ENCODE data around the gene MNS1. TPM values are rescaled to one million over a fixed set of nuclear protein-coding genes. Genes with fewer than 3 reads are reported as not detected.

Gene MNS1
- total and polyA plus RNA-seq, 7 donors, result 0.55 to 1.9 (median 1.2) TPM

DNA sequence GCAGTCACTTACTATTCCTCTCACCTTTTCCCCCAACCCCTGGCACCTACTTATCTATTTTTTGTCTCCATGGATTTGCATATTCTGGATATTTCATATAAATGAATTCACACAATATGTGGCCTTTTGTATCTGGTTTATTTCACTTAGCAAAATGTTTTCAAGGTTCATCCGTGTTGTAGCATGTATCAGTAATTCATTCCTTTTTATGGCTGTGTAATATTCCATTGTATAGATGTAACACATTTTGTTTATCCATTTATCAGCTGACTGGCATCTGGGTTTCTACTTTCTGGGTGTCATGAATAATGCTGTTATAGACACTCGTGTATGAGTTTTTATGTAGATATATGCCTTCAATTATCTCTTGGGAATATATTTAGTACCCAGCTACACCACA is 5.8 kb downstream of the MNS1 start:
- H3K4me3 ChIP-seq, result no peak overlapping the region
- H3K4me1 ChIP-seq, result no peaks in the 10 kb centered on the region
- TF ChIP-seq POLR2AphosphoS5 (IDR thresholded peaks at IDR 0.05) (no peak), POLR2A (IDR thresholded peaks at IDR 0.05) (no peak), EP300 (IDR thresholded peaks at IDR 0.05) (no peak)
- TF ChIP-seq, protein P1, sequence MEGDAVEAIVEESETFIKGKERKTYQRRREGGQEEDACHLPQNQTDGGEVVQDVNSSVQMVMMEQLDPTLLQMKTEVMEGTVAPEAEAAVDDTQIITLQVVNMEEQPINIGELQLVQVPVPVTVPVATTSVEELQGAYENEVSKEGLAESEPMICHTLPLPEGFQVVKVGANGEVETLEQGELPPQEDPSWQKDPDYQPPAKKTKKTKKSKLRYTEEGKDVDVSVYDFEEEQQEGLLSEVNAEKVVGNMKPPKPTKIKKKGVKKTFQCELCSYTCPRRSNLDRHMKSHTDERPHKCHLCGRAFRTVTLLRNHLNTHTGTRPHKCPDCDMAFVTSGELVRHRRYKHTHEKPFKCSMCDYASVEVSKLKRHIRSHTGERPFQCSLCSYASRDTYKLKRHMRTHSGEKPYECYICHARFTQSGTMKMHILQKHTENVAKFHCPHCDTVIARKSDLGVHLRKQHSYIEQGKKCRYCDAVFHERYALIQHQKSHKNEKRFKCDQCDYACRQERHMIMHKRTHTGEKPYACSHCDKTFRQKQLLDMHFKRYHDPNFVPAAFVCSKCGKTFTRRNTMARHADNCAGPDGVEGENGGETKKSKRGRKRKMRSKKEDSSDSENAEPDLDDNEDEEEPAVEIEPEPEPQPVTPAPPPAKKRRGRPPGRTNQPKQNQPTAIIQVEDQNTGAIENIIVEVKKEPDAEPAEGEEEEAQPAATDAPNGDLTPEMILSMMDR (IDR thresholded peaks at IDR 0.05), result no peak
- no peaks in the 10 kb centered on the region for H3K27me3 ChIP-seq
- no peaks in the 10 kb centered on the region for H3K9me3 ChIP-seq
- DNase-seq, result no peak
- 91 to 95% methylated on average over 2 of the region's 2 CpGs for WGBS, 2 donors
- no peak overlapping the region for H3K27ac ChIP-seq
- intact Hi-C loops (cut with DNase I), result no loop called here
- H3K36me3 ChIP-seq, result no peaks in the 10 kb centered on the region

DNA sequence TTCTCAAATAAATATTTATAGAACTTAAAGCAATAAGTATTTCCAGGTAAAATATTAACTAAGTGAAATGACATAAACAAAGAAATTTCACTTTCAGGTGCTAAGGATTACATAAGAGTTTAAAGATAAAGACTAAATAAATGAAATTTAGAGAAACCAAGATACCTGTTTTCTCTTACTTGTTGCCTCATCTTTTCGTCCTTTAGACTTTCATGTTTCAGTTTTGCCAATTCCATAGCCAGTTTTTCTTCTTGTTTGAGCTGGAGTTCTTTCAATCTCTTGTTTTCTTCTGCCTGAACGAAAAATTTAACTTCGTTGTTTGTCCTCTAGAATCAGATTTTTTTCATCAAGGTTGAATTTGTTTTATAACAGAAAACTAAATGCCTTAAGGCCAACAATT is 8.7 kb downstream of the MNS1 start:
- DNase-seq, result no peak
- H3K27ac ChIP-seq, result no peak overlapping the region
- H3K4me3 ChIP-seq, result no peak overlapping the region
- TF ChIP-seq POLR2AphosphoS5 (IDR thresholded peaks at IDR 0.05) (no peak), EP300 (IDR thresholded peaks at IDR 0.05) (no peak), POLR2A (IDR thresholded peaks at IDR 0.05) (no peak)
- TF ChIP-seq, protein P1 (IDR thresholded peaks at IDR 0.05), result no peak
- intact Hi-C loops (cut with DNase I), result no loop called here
- no peaks in the 10 kb centered on the region for H3K4me1 ChIP-seq
- H3K27me3 ChIP-seq, result no peaks in the 10 kb centered on the region
- no peaks in the 10 kb centered on the region for H3K9me3 ChIP-seq
- 90% methylated on average over 3 of the region's 3 CpGs for WGBS, 2 donors
- H3K36me3 ChIP-seq, result no peaks in the 10 kb centered on the region

DNA sequence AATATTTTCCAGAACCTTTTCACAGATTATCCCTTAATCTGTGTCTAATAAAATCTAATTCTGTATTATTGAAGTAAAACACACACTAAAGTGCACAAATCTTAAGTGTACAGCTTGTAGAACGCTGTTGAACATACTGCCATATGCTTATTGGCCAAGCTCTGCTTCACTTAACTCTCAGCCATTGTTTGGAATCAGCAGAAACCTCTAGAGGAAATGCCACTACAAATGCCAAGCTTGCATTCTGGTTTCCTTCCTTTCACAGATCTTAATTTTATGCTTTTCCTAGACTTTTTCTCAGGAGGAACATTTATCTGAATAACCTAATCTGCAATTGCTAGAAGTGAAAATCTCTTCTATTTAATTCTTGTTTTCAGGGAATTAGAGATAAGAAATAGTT is 10.1 kb downstream of the MNS1 start:
- DNase-seq, result no peak
- Histone ChIP-seq H3K4me3 (no peak overlapping the region), H3K4me1 (no peaks in the 10 kb centered on the region), H3K36me3 (no peaks in the 10 kb centered on the region), H3K27ac (no peak overlapping the region), H3K9me3 (no peaks in the 10 kb centered on the region), H3K27me3 (no peaks in the 10 kb centered on the region)
- TF ChIP-seq POLR2A (IDR thresholded peaks at IDR 0.05), result no peak
- TF ChIP-seq POLR2AphosphoS5 (IDR thresholded peaks at IDR 0.05), result no peak
- no peak for TF ChIP-seq EP300 (IDR thresholded peaks at IDR 0.05)
- TF ChIP-seq, protein P1 (IDR thresholded peaks at IDR 0.05), result no peak
- 78 to 88% methylated on average over 1 of the region's 1 CpG for WGBS, 2 donors
- intact Hi-C loops (cut with DNase I), result no loop called here

DNA sequence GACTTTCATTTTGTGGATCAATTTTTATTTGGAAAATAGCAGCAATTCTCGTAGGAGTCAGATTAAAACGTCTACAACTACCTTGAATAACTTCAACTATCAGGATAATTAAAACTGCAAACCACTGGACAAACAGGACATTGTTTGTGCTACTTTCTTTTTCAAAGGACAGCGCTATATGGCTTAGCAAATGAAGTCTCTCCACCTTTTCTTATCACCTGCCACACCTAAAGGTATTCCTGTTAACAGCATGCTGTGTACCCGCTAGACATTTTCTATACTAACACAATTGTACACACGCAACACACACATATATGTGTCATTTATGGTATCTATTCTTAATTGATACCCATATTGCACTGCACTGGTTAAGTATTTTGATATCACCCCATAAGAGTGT is 19.2 kb downstream of the MNS1 start:
- 20 to 71% methylated on average over 5 of the region's 5 CpGs for WGBS, 2 donors

DNA sequence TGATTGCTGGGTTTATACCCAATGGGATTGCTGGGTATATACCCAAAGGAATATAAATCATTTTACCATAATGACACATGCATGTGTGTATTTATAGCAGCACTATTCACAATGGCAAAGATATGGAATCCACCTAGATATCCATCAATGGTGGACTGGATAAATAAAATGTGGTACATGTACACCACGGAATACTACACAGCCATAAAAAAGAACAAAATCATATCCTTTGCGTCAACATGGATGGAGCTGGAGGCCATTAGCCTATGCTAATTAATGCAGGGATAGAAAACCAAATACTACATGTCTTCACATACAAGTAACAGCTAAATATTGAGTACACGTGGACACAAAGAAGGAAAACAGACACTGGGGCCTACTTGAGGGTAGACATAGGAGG is 22.6 kb downstream of the MNS1 start:
- H3K27ac ChIP-seq, result no peak overlapping the region
- intact Hi-C loops (cut with DNase I), result no loop called here
- no peak overlapping the region for H3K4me3 ChIP-seq
- no peak for DNase-seq
- H3K27me3 ChIP-seq, result no peaks in the 10 kb centered on the region
- no peaks in the 10 kb centered on the region for H3K36me3 ChIP-seq
- 98 to 99% methylated on average over 3 of the region's 3 CpGs for WGBS, 2 donors
- H3K4me1 ChIP-seq, result no peaks in the 10 kb centered on the region
- no peak for TF ChIP-seq EP300 (IDR thresholded peaks at IDR 0.05)
- TF ChIP-seq POLR2A (IDR thresholded peaks at IDR 0.05), result no peak
- TF ChIP-seq, protein P1 (IDR thresholded peaks at IDR 0.05), result no peak
- TF ChIP-seq POLR2AphosphoS5 (IDR thresholded peaks at IDR 0.05), result no peak
- H3K9me3 ChIP-seq, result no peaks in the 10 kb centered on the region

More for the DNA sequence above, 19.2 kb downstream of the MNS1 start:
- DNase-seq, result no peak
- TF ChIP-seq, protein P1 (IDR thresholded peaks at IDR 0.05), result no peak
- TF ChIP-seq POLR2A (IDR thresholded peaks at IDR 0.05), result no peak
- TF ChIP-seq EP300 (IDR thresholded peaks at IDR 0.05), result no peak
- TF ChIP-seq POLR2AphosphoS5 (IDR thresholded peaks at IDR 0.05), result no peak
- Histone ChIP-seq H3K9me3 (no peaks in the 10 kb centered on the region), H3K36me3 (no peaks in the 10 kb centered on the region), H3K27me3 (no peaks in the 10 kb centered on the region), H3K27ac (no peak overlapping the region), H3K4me1 (no peaks in the 10 kb centered on the region), H3K4me3 (no peak overlapping the region)
- intact Hi-C loops (cut with DNase I), result no loop called here

Measured in sigmoid colon (tissue), 7 donors.